Right lobe of liver (tissue), 6 donors: Measurements from ENCODE around the gene ZSCAN21. TPM values are rescaled to one million over a fixed set of nuclear protein-coding genes. Genes with fewer than 3 reads are reported as not detected.
A peak's percentile ranks its signal among the peaks of the same experiment; 100 is the strongest.

ENCODE experiments used
- ATAC-seq, 4 donors: fragments of 200-7000 bp; cut with Tn5 transposase; one replicate each; pipeline ENCODE4 v1.9.1; 2020; ENCODE audit warnings: mild to moderate bottlenecking in 4 of 4, moderate library complexity in 4 of 4
- DNase-seq, 3 donors: peaks; one replicate each; pipeline ENCODE4 v3.0.0-alpha.2; 2020
- H3K27ac ChIP-seq, 3 donors: fragments of 200-600 bp; one replicate each; pipeline ENCODE4 v1.8.0; 2022
- H3K27me3 ChIP-seq, 2 donors: fragments of 200-600 bp; one replicate each; pipeline ENCODE4 v1.8.0; 2022
- H3K36me3 ChIP-seq, 4 donors: fragments of 200-600 bp; sonication (generic) in 1 of 4; one replicate each; pipeline versions ENCODE4 v1.5.1 to v1.8.0; 2017 to 2022; ENCODE audit warnings: control low read depth in 1 of 4
- H3K4me1 ChIP-seq, 4 donors: fragments of 200-600 bp; sonication (generic) in 1 of 4; one replicate each; pipeline versions ENCODE4 v1.5.1 to v1.8.0; 2017 to 2022; ENCODE audit warnings: control low read depth in 1 of 4
- H3K4me3 ChIP-seq, 3 donors: fragments of 200-600 bp; one replicate each; pipeline ENCODE4 v1.8.0; 2022
- H3K9me3 ChIP-seq, 4 donors: fragments of 200-600 bp; sonication (generic) in 1 of 4; one replicate each; pipeline versions ENCODE4 v1.5.1 to v1.8.0; 2017 to 2022; ENCODE audit warnings: control low read depth in 1 of 4
- CTCF ChIP-seq, 4 donors: fragments of 200-600 bp in 3 of 4; fragments of 450-650 bp in 1 of 4; IDR thresholded peaks; one replicate each; pipeline versions ENCODE4 v1.5.1 to v1.8.0; 2016 to 2022; ENCODE audit warnings: antibody characterized with exemption in 4 of 4, mild to moderate bottlenecking in 2 of 4
- POLR2A ChIP-seq: fragments of 450-650 bp; IDR thresholded peaks from one replicate; pipeline ENCODE4 v1.6.1; 2017; ENCODE audit warnings: antibody characterized with exemption, mild to moderate bottlenecking
- WGBS: methylation state at CpG from one replicate; pipeline ENCODE4 v1.1.6; 2018; ENCODE audit warnings: low coverage, low lambda C conversion rate; ENCODE audit not compliant: insufficient coverage; ENCODE audit errors: missing lambda C conversion rate; 5-methylcytosine and 5-hydroxymethylcytosine counted together
- intact Hi-C, 2 donors: fragments of 100-400 bp; cut with DNase I; formaldehyde crosslinking; loops; one replicate each; pipeline versions ENCODE4 v1.11.2 to v1.14.1; 2022
- total RNA-seq, 6 experiments: library from RNA; depleted of rRNA in 2 of 6; stranded (reverse); fragments of >200 nt in 2 of 6; fragmentation: NEBNext Ultra II Directional in 3 of 6; extraction: Animal tissue kit (Norgen Biotek cat#: 25700) in 3 of 6; gene quantifications; one replicate each; pipeline versions ENCODE4 v1.1.0 to v1.2.4, GENCODE V29; 2016 to 2023
- donor health status: DM: no; HTN: yes; CAD: no.
- donor health status: DM: no; HTN: no; CAD: no.
- donor health status: DM: no; HTN: no; CAD: no.
- donor health status: DM: no; HTN: yes; CAD: no.
- donor health status: DM: no; HTN: yes; CAD: no.

ZSCAN21 gene
- total RNA-seq, 6 experiments from 2014 or later: 4.3 to 8.1 (median 5.7) TPM

GRCh38 chr7:100013328-100013676, 36.3 kb upstream of the ZSCAN21 start:
- Histone ChIP-seq H3K4me1 (peaks cover 0 to 54% (median 23%) of the 10 kb centered on the region in 4 donors), H3K4me3 (no peak overlapping the region), H3K9me3 (no peaks in the 10 kb centered on the region), H3K27ac (peak overlapping the region in 2 of 3 donors; percentile 67 to 91), H3K27me3 (no peaks in the 10 kb centered on the region), H3K36me3 (no peaks in the 10 kb centered on the region)
- TF ChIP-seq POLR2A (no peak), CTCF (IDR thresholded peaks at IDR 0.05) (no peak)
- ATAC-seq: no peak
- intact Hi-C loops: no loop called here
- no peak for DNase-seq
- WGBS: 78% methylated on average over 3 of the region's 3 CpGs

GRCh38 chr7:100015232-100016214, 34.1 kb upstream of the ZSCAN21 start, which contains the start of gene ZKSCAN1:
TSS of gene ZKSCAN1 (plus strand) at chr7:100015596. CDS start at chr7:100023507, 7,911 bp downstream.
- TF ChIP-seq CTCF (IDR thresholded peaks at IDR 0.05): no peak
- TF ChIP-seq POLR2A: peak; percentile 81
- Histone ChIP-seq H3K27me3 (no peaks in the 10 kb centered on the region), H3K4me1 (peaks cover 0 to 63% (median 27%) of the 10 kb centered on the region in 4 donors), H3K4me3 (peak within 1 kb of the TSS; percentile 96 to 99 (median 98)), H3K36me3 (peaks cover 0 to 2% (median 0%) of the 10 kb centered on the region in 4 donors), H3K27ac (peak within 1 kb of the TSS; percentile 99 to 100 (median 100)), H3K9me3 (no peaks in the 10 kb centered on the region)
- peak; percentile 90 to 92 (median 91) for DNase-seq
- intact Hi-C loops: no loop called here
- 3% methylated on average over 31 of the region's 70 CpGs for WGBS
- ATAC-seq: peak; percentile 74 to 86 (median 84)

- Histone ChIP-seq H3K27ac (peak overlapping the region; percentile 99 to 100 (median 100)), H3K9me3 (no peaks in the 10 kb centered on the region), H3K4me3 (peak overlapping the region; percentile 96 to 99 (median 98)), H3K36me3 (peaks cover 0 to 2% (median 0%) of the 10 kb centered on the region in 4 donors), H3K27me3 (no peaks in the 10 kb centered on the region), H3K4me1 (peaks cover 0 to 68% (median 29%) of the 10 kb centered on the region in 4 donors)
- TF ChIP-seq CTCF (IDR thresholded peaks at IDR 0.05) (no peak), POLR2A (no peak)
- intact Hi-C loops: no loop called here
- 5% methylated on average over 11 of the region's 11 CpGs for WGBS
- no peak for DNase-seq
- ATAC-seq: peak; percentile 45 to 58 (median 52)
Measured at GRCh38 chr7:100016215-100016901, 33.2 kb upstream of the ZSCAN21 start.

- DNase-seq: peak; percentile 60 to 89 (median 82)
- Histone ChIP-seq H3K9me3 (no peaks in the 10 kb centered on the region), H3K27ac (peak overlapping the region; percentile 99 to 100 (median 100)), H3K27me3 (no peaks in the 10 kb centered on the region), H3K36me3 (peaks cover 0 to 6% (median under 1%) of the 10 kb centered on the region in 4 donors), H3K4me1 (peaks cover 0 to 68% (median 28%) of the 10 kb centered on the region in 4 donors), H3K4me3 (peak overlapping the region; percentile 96 to 99 (median 98))
- peak; percentile 57 to 73 (median 70) for ATAC-seq
- intact Hi-C loops: no loop called here
- WGBS: 29% methylated on average over 10 of the region's 11 CpGs
- peak; percentile 23 for TF ChIP-seq POLR2A
- TF ChIP-seq CTCF (IDR thresholded peaks at IDR 0.05): no peak
Measured at GRCh38 chr7:100017300-100017699, 32.3 kb upstream of the ZSCAN21 start.
